HepG2 (cell line): ENCODE results near the gene DDX31.

Source experiments
- FOXA1 ChIP-seq, 2 experiments: fragments of 450-650 bp in 1 of 2; sonication (generic) in 1 of 2; formaldehyde crosslinking in 1 of 2; IDR thresholded peaks; 2 replicates each; pipeline versions ENCODE4 v1.4.0 to v1.6.1; 2016 to 2020; ENCODE audit warnings: missing genetic modification reagents in 1 of 2
- GABPA ChIP-seq, 2 experiments: IDR thresholded peaks; 2 replicates each; pipeline ENCODE4 v1.6.1; 2011 to 2016; ENCODE audit warnings: low read depth in 2 of 2, low read length in 1 of 2, missing biosample characterization in 1 of 2, missing genetic modification characterization in 1 of 2
- MYC ChIP-seq: sonication (generic); formaldehyde crosslinking; IDR thresholded peaks from 2 replicates; pipeline ENCODE4 v1.9.0; 2021; ENCODE audit warnings: missing genetic modification reagents, borderline replicate concordance
- POLR2A ChIP-seq, 2 experiments: IDR thresholded peaks; 2 replicates each; pipeline ENCODE4 v1.6.1; 2011; ENCODE audit warnings: low read depth in 2 of 2, low read length in 2 of 2, mild to moderate bottlenecking in 1 of 2, moderate library complexity in 1 of 2; ENCODE audit not compliant: insufficient read depth in 1 of 2
- POLR2AphosphoS2 ChIP-seq: IDR thresholded peaks from 2 replicates; pipeline ENCODE4 v1.6.1; 2011; ENCODE audit warnings: low read depth, low read length, improper control_type of control experiment
- SIN3A ChIP-seq: IDR thresholded peaks from 2 replicates; pipeline ENCODE4 v1.6.1; 2011; ENCODE audit warnings: low read depth, mild to moderate bottlenecking, control low read depth, low read length, borderline replicate concordance
- ZMYM3 ChIP-seq: sonication (generic); formaldehyde crosslinking; IDR thresholded peaks from 2 replicates; pipeline ENCODE4 v1.5.1; 2020; ENCODE audit warnings: mild to moderate bottlenecking, missing genetic modification reagents
- ZNF10 ChIP-seq: sonication (generic); formaldehyde crosslinking; IDR thresholded peaks from 2 replicates; pipeline ENCODE4 v1.4.0; 2020; ENCODE audit warnings: mild to moderate bottlenecking, low read depth, missing genetic modification reagents, borderline replicate concordance
- ZNF720 ChIP-seq: sonication (generic); formaldehyde crosslinking; IDR thresholded peaks from 2 replicates; pipeline ENCODE4 v1.4.0; 2020; ENCODE audit warnings: missing genetic modification reagents
- ZSCAN29 ChIP-seq: sonication (generic); formaldehyde crosslinking; conservative IDR thresholded peaks from 2 replicates; pipeline ENCODE4 v1.4.0; 2020; ENCODE audit warnings: mild to moderate bottlenecking, missing genetic modification reagents
- TF ChIP-seq, protein P1 (sequence below): sonication (generic); formaldehyde crosslinking; IDR thresholded peaks from 2 replicates; pipeline ENCODE4 v1.5.0; 2020; ENCODE audit warnings: mild to moderate bottlenecking, missing genetic modification reagents, moderate library complexity

DNA sequence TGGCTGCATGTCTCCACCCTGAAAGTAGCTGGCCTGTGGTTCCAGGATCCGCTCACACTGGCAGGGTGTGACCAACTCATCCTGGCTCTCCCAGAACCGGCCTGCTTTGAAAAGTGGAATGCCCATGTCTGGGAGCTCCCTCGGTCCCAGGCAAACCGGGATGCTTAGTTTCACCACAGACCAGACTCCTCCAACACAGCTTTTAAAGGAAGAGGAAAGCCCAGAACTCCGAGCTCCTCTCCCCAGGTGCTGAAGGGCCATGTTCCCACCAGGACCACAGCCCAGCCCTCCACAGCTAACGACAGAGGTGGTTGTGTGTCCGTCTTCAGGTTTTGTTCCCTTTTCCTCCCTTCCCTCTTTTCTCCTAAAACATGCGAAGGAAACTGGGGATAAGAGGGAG is 38.5 kb upstream of the DDX31 start:
- TF ChIP-seq MYC (CRISPR knock-in tag) (no peak), ZSCAN29 (CRISPR knock-in tag) (no peak), SIN3A (no peak), ZNF720 (no peak), ZNF10 (CRISPR knock-in tag) (no peak), ZMYM3 (CRISPR knock-in tag) (no peak), POLR2A (IDR thresholded peaks at IDR 0.05; ENCODE audit: insufficient read depth in 1 of 2, low read depth in 2 of 2, low read length in 2 of 2) (no peak), FOXA1 (IDR thresholded peaks at IDR 0.05) (no peak), FOXA1 (CRISPR knock-in tag; IDR thresholded peaks at IDR 0.05) (no peak), POLR2AphosphoS2 (no peak), GABPA (IDR thresholded peaks at IDR 0.05; ENCODE audit: low read depth, low read length) (no peak), GABPA (CRISPR knock-in tag; IDR thresholded peaks at IDR 0.05; ENCODE audit: low read depth) (no peak)
- TF ChIP-seq, protein P1, sequence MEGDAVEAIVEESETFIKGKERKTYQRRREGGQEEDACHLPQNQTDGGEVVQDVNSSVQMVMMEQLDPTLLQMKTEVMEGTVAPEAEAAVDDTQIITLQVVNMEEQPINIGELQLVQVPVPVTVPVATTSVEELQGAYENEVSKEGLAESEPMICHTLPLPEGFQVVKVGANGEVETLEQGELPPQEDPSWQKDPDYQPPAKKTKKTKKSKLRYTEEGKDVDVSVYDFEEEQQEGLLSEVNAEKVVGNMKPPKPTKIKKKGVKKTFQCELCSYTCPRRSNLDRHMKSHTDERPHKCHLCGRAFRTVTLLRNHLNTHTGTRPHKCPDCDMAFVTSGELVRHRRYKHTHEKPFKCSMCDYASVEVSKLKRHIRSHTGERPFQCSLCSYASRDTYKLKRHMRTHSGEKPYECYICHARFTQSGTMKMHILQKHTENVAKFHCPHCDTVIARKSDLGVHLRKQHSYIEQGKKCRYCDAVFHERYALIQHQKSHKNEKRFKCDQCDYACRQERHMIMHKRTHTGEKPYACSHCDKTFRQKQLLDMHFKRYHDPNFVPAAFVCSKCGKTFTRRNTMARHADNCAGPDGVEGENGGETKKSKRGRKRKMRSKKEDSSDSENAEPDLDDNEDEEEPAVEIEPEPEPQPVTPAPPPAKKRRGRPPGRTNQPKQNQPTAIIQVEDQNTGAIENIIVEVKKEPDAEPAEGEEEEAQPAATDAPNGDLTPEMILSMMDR (CRISPR knock-in tag) = no peak
